ENCODE results near the gene BCAS3.
"Not testable (repeated sequence)": the region's sequence is repeated elsewhere in the genome, so short reads cannot be mapped to it uniquely, and the experiment has no call there.

- not testable (repeated sequence) for TF ChIP-seq POLR2AphosphoS5 (IDR thresholded peaks at IDR 0.05); EP300 (conservative IDR thresholded peaks at IDR 0.05; ENCODE audit: poor library complexity, severe bottlenecking); CTCF (IDR thresholded peaks at IDR 0.05; ENCODE audit: poor library complexity, severe bottlenecking); REST (IDR thresholded peaks at IDR 0.05; ENCODE audit: borderline replicate concordance); EZH2 (IDR thresholded peaks at IDR 0.05; ENCODE audit: borderline replicate concordance, insufficient read depth, low read length, poor library complexity, severe bottlenecking); RAD21 (conservative IDR thresholded peaks at IDR 0.05); TAF1 (IDR thresholded peaks at IDR 0.05; ENCODE audit: low read depth)
Measured at GRCh38 chr17:61357061-61357460, 679.4 kb downstream of the BCAS3 start.
